ENCODE measurements around the gene SMIM27.
"Not testable (repeated sequence)": the region's sequence is repeated elsewhere in the genome, so short reads cannot be mapped to it uniquely, and the experiment has no call there.

The SMIM27 gene

DNA sequence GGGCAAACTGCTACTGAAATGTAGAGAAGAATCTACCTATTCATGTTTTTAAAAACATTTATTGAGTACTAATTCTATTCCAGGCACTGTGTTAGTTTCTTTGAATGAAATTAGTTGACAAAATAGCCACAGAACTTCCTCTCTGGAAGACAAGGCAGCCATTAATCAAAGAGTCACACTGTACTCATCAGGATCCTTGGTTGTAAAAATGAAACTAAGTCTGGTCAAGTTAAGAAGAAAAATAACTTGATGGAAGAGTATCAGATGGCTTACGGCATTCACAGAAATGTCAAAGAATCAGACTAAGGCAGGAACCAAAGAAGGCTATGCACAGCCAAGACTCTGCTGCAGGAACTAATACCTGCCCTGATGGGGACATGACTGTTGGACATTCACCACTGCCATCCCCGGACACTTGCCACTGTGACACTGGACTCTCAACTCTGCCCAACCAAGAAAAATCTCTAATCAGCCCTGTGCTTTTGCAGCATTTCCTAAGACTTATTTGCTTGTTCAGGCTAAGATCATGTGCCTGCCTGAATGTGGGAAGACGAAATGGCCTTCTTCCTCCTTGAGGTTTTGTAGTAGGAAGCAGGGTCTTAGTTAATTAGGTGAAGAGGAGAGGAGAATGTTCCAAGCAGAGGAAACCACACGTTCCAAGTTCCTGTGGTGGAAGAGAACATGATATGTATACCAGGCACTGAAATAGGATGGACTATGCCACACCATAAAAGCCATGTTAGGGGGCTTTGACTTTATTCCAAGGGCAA is 44.2 kb downstream of the SMIM27 start:
- H3K9me3 ChIP-seq: no peaks in the 10 kb centered on the region
- DNase-seq: no peak
- H3K4me3 ChIP-seq (ENCODE audit: low read depth, low read length): no peak overlapping the region
- H3K36me3 ChIP-seq: no peaks in the 10 kb centered on the region
- TF ChIP-seq, protein P1, sequence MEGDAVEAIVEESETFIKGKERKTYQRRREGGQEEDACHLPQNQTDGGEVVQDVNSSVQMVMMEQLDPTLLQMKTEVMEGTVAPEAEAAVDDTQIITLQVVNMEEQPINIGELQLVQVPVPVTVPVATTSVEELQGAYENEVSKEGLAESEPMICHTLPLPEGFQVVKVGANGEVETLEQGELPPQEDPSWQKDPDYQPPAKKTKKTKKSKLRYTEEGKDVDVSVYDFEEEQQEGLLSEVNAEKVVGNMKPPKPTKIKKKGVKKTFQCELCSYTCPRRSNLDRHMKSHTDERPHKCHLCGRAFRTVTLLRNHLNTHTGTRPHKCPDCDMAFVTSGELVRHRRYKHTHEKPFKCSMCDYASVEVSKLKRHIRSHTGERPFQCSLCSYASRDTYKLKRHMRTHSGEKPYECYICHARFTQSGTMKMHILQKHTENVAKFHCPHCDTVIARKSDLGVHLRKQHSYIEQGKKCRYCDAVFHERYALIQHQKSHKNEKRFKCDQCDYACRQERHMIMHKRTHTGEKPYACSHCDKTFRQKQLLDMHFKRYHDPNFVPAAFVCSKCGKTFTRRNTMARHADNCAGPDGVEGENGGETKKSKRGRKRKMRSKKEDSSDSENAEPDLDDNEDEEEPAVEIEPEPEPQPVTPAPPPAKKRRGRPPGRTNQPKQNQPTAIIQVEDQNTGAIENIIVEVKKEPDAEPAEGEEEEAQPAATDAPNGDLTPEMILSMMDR (IDR thresholded peaks at IDR 0.05; ENCODE audit: low read depth, low read length): no peak
- H3K27me3 ChIP-seq: no peaks in the 10 kb centered on the region
- H3K4me1 ChIP-seq: no peaks in the 10 kb centered on the region

- Histone ChIP-seq H3K27me3 (no peaks in the 10 kb centered on the region), H3K36me3 (no peaks in the 10 kb centered on the region), H3K9me3 (no peaks in the 10 kb centered on the region), H3K4me1 (no peaks in the 10 kb centered on the region), H3K4me3 (ENCODE audit: low read depth, low read length) (no peak overlapping the region)
- TF ChIP-seq, protein P1 (IDR thresholded peaks at IDR 0.05; ENCODE audit: low read depth, low read length): no peak
- no peak for DNase-seq
These were observed 44.8 kb downstream of the SMIM27 start for GRCh38 chr9:32596936-32597335.

DNA sequence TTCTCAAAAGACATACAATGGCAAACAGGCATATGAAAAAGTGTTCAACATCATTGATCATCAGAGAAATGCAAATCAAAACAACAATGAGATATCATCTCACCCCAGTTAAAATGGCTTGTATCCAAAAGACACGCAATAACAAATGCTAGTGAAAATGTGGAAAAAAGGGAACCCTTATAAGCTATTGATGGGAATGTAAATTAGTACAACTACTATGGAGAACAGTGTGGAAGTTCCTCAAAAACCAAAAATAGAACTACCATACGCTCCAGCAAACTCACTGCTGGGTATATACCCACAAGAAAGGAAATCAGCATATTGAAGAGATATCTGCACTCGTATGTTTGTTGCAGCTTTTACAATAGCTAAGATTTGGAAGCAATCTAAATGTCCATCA is 46.9 kb downstream of the SMIM27 start:
- H3K27me3 ChIP-seq, DNase-seq, H3K36me3 ChIP-seq: not testable (repeated sequence)

More for the DNA sequence above, 46.9 kb downstream of the SMIM27 start:
- H3K4me3 ChIP-seq (ENCODE audit: low read depth, low read length); H3K4me1 ChIP-seq; H3K9me3 ChIP-seq: not testable (repeated sequence)
